GM23338 (cell line): ENCODE measurements around the gene ZNF878. TPM values are rescaled to one million over a fixed set of nuclear protein-coding genes. Genes with fewer than 3 reads are reported as not detected.

Experiments
- ATAC-seq: fragments of 200-7000 bp; cut with Tn5 transposase; 3 replicates; pipeline ENCODE4 v1.9.1; 2020
- DNase-seq: peaks from one replicate; pipeline ENCODE4 v3.0.0-alpha.2; 2015; ENCODE audit warnings: low spot score
- H2AFZ ChIP-seq: fragments of 200-600 bp; sonication (generic); 2 replicates; pipeline ENCODE4 v1.8.0; 2016; ENCODE audit warnings: antibody characterized with exemption, mild to moderate bottlenecking, moderate library complexity
- H3F3A ChIP-seq: fragments of 200-600 bp; sonication (generic); replicated peaks from 2 replicates; pipeline ENCODE4 v1.8.0; 2017; ENCODE audit warnings: antibody characterized with exemption, mixed run types, low read depth
- H3K27ac ChIP-seq: fragments of 200-600 bp; sonication (generic); 2 replicates; pipeline ENCODE4 v1.6.1; 2016; ENCODE audit warnings: low read depth
- H3K27me3 ChIP-seq: fragments of 200-600 bp; sonication (generic); 2 replicates; pipeline ENCODE4 v1.8.0; 2016; ENCODE audit warnings: mild to moderate bottlenecking, mixed run types, moderate library complexity; ENCODE audit not compliant: insufficient read depth
- H3K36me3 ChIP-seq: fragments of 200-600 bp; sonication (generic); 2 replicates; pipeline ENCODE4 v1.8.0; 2016; ENCODE audit warnings: mild to moderate bottlenecking; ENCODE audit not compliant: insufficient read depth
- H3K4me1 ChIP-seq: fragments of 200-600 bp; sonication (generic); 2 replicates; pipeline ENCODE4 v1.8.0; 2016; ENCODE audit warnings: mild to moderate bottlenecking, moderate library complexity; ENCODE audit not compliant: insufficient read depth
- H3K4me2 ChIP-seq: fragments of 200-600 bp; sonication (generic); 2 replicates; pipeline ENCODE4 v1.7.1; 2017; ENCODE audit warnings: mixed run types
- H3K4me3 ChIP-seq: fragments of 200-600 bp; sonication (generic); 2 replicates; pipeline ENCODE4 v1.6.1; 2016; ENCODE audit warnings: mixed run types
- H3K79me2 ChIP-seq: fragments of 200-600 bp; sonication (generic); replicated peaks from 2 replicates; pipeline ENCODE4 v1.8.0; 2017; ENCODE audit warnings: mild to moderate bottlenecking; ENCODE audit not compliant: insufficient read depth
- H3K9me2 ChIP-seq: fragments of 200-600 bp; sonication (generic); 2 replicates; pipeline ENCODE4 v1.8.0; 2017; ENCODE audit not compliant: insufficient read depth
- H4K20me1 ChIP-seq: fragments of 200-600 bp; sonication (generic); replicated peaks from 2 replicates; pipeline ENCODE4 v1.8.0; 2017; ENCODE audit warnings: mild to moderate bottlenecking; ENCODE audit not compliant: insufficient read depth
- H3K27ac Mint-ChIP-seq: 2 replicates; pipeline ENCODE4 v1.8.0; 2020; ENCODE audit warnings: inconsistent platforms, mild to moderate bottlenecking, moderate library complexity, mixed read lengths
- H3K27me3 Mint-ChIP-seq: 3 replicates; pipeline ENCODE4 v1.8.0; 2022; ENCODE audit warnings: low read depth, mild to moderate bottlenecking, moderate library complexity, mixed read lengths, inconsistent platforms; ENCODE audit not compliant: insufficient read depth, poor library complexity
- H3K36me3 Mint-ChIP-seq: 3 replicates; pipeline ENCODE4 v1.8.0; 2021; ENCODE audit warnings: low read depth, mild to moderate bottlenecking, inconsistent platforms, moderate library complexity, mixed read lengths
- H3K4me1 Mint-ChIP-seq: 3 replicates; pipeline ENCODE4 v1.8.0; 2020; ENCODE audit warnings: mild to moderate bottlenecking, inconsistent platforms, mixed read lengths
- H3K4me3 Mint-ChIP-seq: 3 replicates; pipeline ENCODE4 v1.8.0; 2021; ENCODE audit warnings: moderate library complexity, mild to moderate bottlenecking, inconsistent platforms, mixed read lengths
- H3K9me3 Mint-ChIP-seq: 3 replicates; pipeline ENCODE4 v1.8.0; 2020; ENCODE audit warnings: moderate library complexity, mild to moderate bottlenecking, inconsistent platforms, mixed read lengths
- CREB1 ChIP-seq: fragments of 250-450 bp; sonication (Bioruptor Pico); IDR thresholded peaks from 2 replicates; pipeline ENCODE4 v1.5.0; 2020; ENCODE audit warnings: low read depth, mild to moderate bottlenecking, moderate library complexity
- CTCF ChIP-seq, 2 experiments: fragments of 200-600 bp in 1 of 2; sonication (generic) in 1 of 2; conservative IDR thresholded peaks; 2 replicates each; pipeline versions ENCODE4 v1.5.1 to v1.6.1; 2016 to 2017; ENCODE audit warnings: antibody characterized with exemption in 2 of 2, low read depth in 2 of 2, mild to moderate bottlenecking in 2 of 2, moderate library complexity in 1 of 2
- ETS1 ChIP-seq: IDR thresholded peaks from 2 replicates; pipeline ENCODE4 v1.6.1; 2016; ENCODE audit warnings: antibody characterized with exemption
- EZH2 ChIP-seq: fragments of 200-600 bp; sonication (generic); IDR thresholded peaks from one replicate; pipeline ENCODE4 v1.8.0; 2017; ENCODE audit warnings: antibody characterized with exemption, mild to moderate bottlenecking, low read depth; ENCODE audit not compliant: unreplicated experiment
- EZH2phosphoT487 ChIP-seq: fragments of 200-600 bp; sonication (generic); IDR thresholded peaks from one replicate; pipeline ENCODE4 v1.8.1; 2018; ENCODE audit warnings: antibody characterized with exemption; ENCODE audit not compliant: unreplicated experiment
- JUNB ChIP-seq: IDR thresholded peaks from one replicate; pipeline ENCODE4 v1.6.1; 2016; ENCODE audit warnings: antibody characterized with exemption; ENCODE audit not compliant: unreplicated experiment
- NANOG ChIP-seq: IDR thresholded peaks from 2 replicates; pipeline ENCODE4 v1.6.1; 2016; ENCODE audit warnings: antibody characterized with exemption, borderline replicate concordance
- POLR2AphosphoS5 ChIP-seq: IDR thresholded peaks from 2 replicates; pipeline ENCODE4 v1.6.1; 2016; ENCODE audit warnings: antibody characterized with exemption, low read depth
- REST ChIP-seq: IDR thresholded peaks from one replicate; pipeline ENCODE4 v1.6.1; 2018; ENCODE audit warnings: antibody characterized with exemption; ENCODE audit not compliant: unreplicated experiment
- STAT1 ChIP-seq: IDR thresholded peaks from one replicate; pipeline ENCODE4 v1.6.1; 2016; ENCODE audit warnings: antibody characterized with exemption; ENCODE audit not compliant: unreplicated experiment
- ZNF114 ChIP-seq: fragments of 250-450 bp; sonication (Bioruptor Pico); IDR thresholded peaks from 2 replicates; pipeline ENCODE4 v1.5.0; 2020; ENCODE audit warnings: mild to moderate bottlenecking, moderate library complexity
- ZNF331 ChIP-seq: fragments of 250-450 bp; sonication (Bioruptor Pico); IDR thresholded peaks from 2 replicates; pipeline ENCODE4 v1.5.0; 2020; ENCODE audit warnings: low read depth, mild to moderate bottlenecking, moderate library complexity
- ZNF462 ChIP-seq: fragments of 250-450 bp; sonication (Bioruptor Pico); IDR thresholded peaks from 2 replicates; pipeline ENCODE4 v1.5.0; 2020; ENCODE audit warnings: mild to moderate bottlenecking, moderate library complexity
- polyA plus RNA-seq: library from polyadenylated mRNA; unstranded; fragments of >200 nt; fragmentation: Nextera tagmentation; extraction: Ambion mirVana; gene quantifications from 2 replicates; pipeline ENCODE4 v1.2.1, GENCODE V29; 2016
- total RNA-seq: library from RNA; depleted of rRNA; stranded (reverse); fragments of >200 nt; shearing (Covaris generic); gene quantifications from 2 replicates; pipeline ENCODE4 v1.2.3, GENCODE V29; 2014

Gene ZNF878
- total and polyA plus RNA-seq, 2 experiments from 2014 or later, result 8.7 to 16.4 TPM

- Histone ChIP-seq H3F3A (peaks cover 10% of the 10 kb centered on the region), H3K27ac (no peak overlapping the region), H3K4me1 (no peaks in the 10 kb centered on the region), H3K4me2 (no peak overlapping the region), H3K36me3 (peaks cover 82% of the 10 kb centered on the region), H2AFZ (no peak overlapping the region), H4K20me1 (no peaks in the 10 kb centered on the region; the same call in 1 of the 2 replicates), H3K4me3 (peak overlapping the region; percentile 34; the same call in 1 of the 2 replicates), H3K27me3 (no peaks in the 10 kb centered on the region), H3K9me2 (no peaks in the 10 kb centered on the region), H3K79me2 (peaks cover 47% of the 10 kb centered on the region)
- Mint-ChIP-seq H3K27ac (no peak overlapping the region), H3K4me3 (no peak overlapping the region), H3K36me3 (peaks cover 29% of the 10 kb centered on the region), H3K9me3 (peaks cover 91% of the 10 kb centered on the region), H3K27me3 (peaks cover 3% of the 10 kb centered on the region), H3K4me1 (no peaks in the 10 kb centered on the region)
- DNase-seq (peak; percentile 47), ATAC-seq (no peak)
- TF ChIP-seq EZH2 (no peak), REST (no peak), ETS1 (no peak), POLR2AphosphoS5 (no peak), STAT1 (no peak), ZNF462 (CRISPR knock-in tag) (no peak), CREB1 (CRISPR knock-in tag) (no peak), ZNF331 (CRISPR knock-in tag) (no peak), JUNB (no peak), EZH2phosphoT487 (no peak), NANOG (no peak), ZNF114 (CRISPR knock-in tag) (no peak), CTCF (conservative IDR thresholded peaks at IDR 0.05; ENCODE audit: low read depth in 2 of 2) (no peak)
Measured at GRCh38 chr19:12043752-12044422, 8.9 kb downstream of the ZNF878 start.
